Neural progenitor cell (in vitro differentiated cells): ENCODE results near the gene TMUB1. TPM values are rescaled to one million over a fixed set of nuclear protein-coding genes. Genes with fewer than 3 reads are reported as not detected.

Source experiments
- DNase-seq: peaks from one replicate; pipeline ENCODE4 v3.0.0-alpha.2; 2016; ENCODE audit warnings: low spot score
- H2AFZ ChIP-seq: fragments of 200-600 bp; sonication (generic); replicated peaks from 2 replicates; pipeline ENCODE4 v1.6.1; 2016; ENCODE audit warnings: antibody characterized with exemption
- H3F3A ChIP-seq: fragments of 200-600 bp; sonication (generic); 2 replicates; pipeline ENCODE4 v1.6.1; 2016; ENCODE audit warnings: antibody characterized with exemption, low read depth
- H3K27ac ChIP-seq: fragments of 200-600 bp; sonication (generic); 2 replicates; pipeline ENCODE4 v1.5.1; 2016; ENCODE audit warnings: mild to moderate bottlenecking
- H3K27me3 ChIP-seq: fragments of 200-600 bp; sonication (generic); 2 replicates; pipeline ENCODE4 v1.6.1; 2016; ENCODE audit warnings: mild to moderate bottlenecking, moderate library complexity
- H3K36me3 ChIP-seq: fragments of 200-600 bp; sonication (generic); 2 replicates; pipeline ENCODE4 v1.5.1; 2016
- H3K4me1 ChIP-seq: fragments of 200-600 bp; sonication (generic); 2 replicates; pipeline ENCODE4 v1.6.1; 2016; ENCODE audit warnings: mixed run types
- H3K4me2 ChIP-seq: fragments of 200-600 bp; sonication (generic); 2 replicates; pipeline ENCODE4 v1.6.1; 2016
- H3K4me3 ChIP-seq: fragments of 200-600 bp; sonication (generic); 2 replicates; pipeline ENCODE4 v1.5.1; 2016
- H3K79me2 ChIP-seq: fragments of 200-600 bp; sonication (generic); 2 replicates; pipeline ENCODE4 v1.6.1; 2016; ENCODE audit warnings: low read depth
- H3K9ac ChIP-seq: fragments of 200-600 bp; sonication (generic); 2 replicates; pipeline ENCODE4 v1.6.1; 2016
- H3K9me3 ChIP-seq: fragments of 200-600 bp; sonication (generic); 2 replicates; pipeline ENCODE4 v1.5.1; 2016; ENCODE audit warnings: low read depth
- H4K20me1 ChIP-seq: fragments of 200-600 bp; sonication (generic); 2 replicates; pipeline ENCODE4 v1.6.1; 2016; ENCODE audit warnings: low read depth
- H3K27ac Mint-ChIP-seq: 3 replicates; pipeline ENCODE4 v1.8.0; 2021; ENCODE audit warnings: mixed read lengths
- H3K27me3 Mint-ChIP-seq: 2 replicates; pipeline ENCODE4 v1.8.0; 2022; ENCODE audit warnings: low read depth, mild to moderate bottlenecking, inconsistent platforms, moderate library complexity, mixed read lengths; ENCODE audit not compliant: insufficient read depth
- H3K36me3 Mint-ChIP-seq: 3 replicates; pipeline ENCODE4 v1.8.0; 2021; ENCODE audit warnings: mixed read lengths
- H3K4me1 Mint-ChIP-seq: 3 replicates; pipeline ENCODE4 v1.8.0; 2021; ENCODE audit warnings: mixed read lengths
- H3K4me3 Mint-ChIP-seq: 3 replicates; pipeline ENCODE4 v1.8.0; 2021; ENCODE audit warnings: mild to moderate bottlenecking, moderate library complexity, mixed read lengths
- H3K9me3 Mint-ChIP-seq: 3 replicates; pipeline ENCODE4 v1.8.0; 2020; ENCODE audit warnings: mixed read lengths
- EZH2 ChIP-seq: fragments of 200-600 bp; sonication (generic); IDR thresholded peaks from 2 replicates; pipeline ENCODE4 v1.6.1; 2017; ENCODE audit warnings: antibody characterized with exemption, mild to moderate bottlenecking, moderate library complexity
- EZH2phosphoT487 ChIP-seq: fragments of 200-600 bp; sonication (generic); IDR thresholded peaks from 2 replicates; pipeline ENCODE4 v1.6.1; 2017; ENCODE audit warnings: antibody characterized with exemption
- total RNA-seq: library from RNA; depleted of rRNA; stranded (reverse); fragments of >200 nt; gene quantifications from 2 replicates; pipeline ENCODE4 v1.2.3, GENCODE V29; 2015; ENCODE audit warnings: low replicate concordance
- TF ChIP-seq, protein P1 (sequence below): fragments of 200-600 bp; sonication (generic); IDR thresholded peaks from 2 replicates; pipeline ENCODE4 v1.5.1; 2017; ENCODE audit warnings: antibody characterized with exemption, mild to moderate bottlenecking

Gene TMUB1
- total RNA-seq, 1 donor from 2014 or later: 6.0 TPM

DNA sequence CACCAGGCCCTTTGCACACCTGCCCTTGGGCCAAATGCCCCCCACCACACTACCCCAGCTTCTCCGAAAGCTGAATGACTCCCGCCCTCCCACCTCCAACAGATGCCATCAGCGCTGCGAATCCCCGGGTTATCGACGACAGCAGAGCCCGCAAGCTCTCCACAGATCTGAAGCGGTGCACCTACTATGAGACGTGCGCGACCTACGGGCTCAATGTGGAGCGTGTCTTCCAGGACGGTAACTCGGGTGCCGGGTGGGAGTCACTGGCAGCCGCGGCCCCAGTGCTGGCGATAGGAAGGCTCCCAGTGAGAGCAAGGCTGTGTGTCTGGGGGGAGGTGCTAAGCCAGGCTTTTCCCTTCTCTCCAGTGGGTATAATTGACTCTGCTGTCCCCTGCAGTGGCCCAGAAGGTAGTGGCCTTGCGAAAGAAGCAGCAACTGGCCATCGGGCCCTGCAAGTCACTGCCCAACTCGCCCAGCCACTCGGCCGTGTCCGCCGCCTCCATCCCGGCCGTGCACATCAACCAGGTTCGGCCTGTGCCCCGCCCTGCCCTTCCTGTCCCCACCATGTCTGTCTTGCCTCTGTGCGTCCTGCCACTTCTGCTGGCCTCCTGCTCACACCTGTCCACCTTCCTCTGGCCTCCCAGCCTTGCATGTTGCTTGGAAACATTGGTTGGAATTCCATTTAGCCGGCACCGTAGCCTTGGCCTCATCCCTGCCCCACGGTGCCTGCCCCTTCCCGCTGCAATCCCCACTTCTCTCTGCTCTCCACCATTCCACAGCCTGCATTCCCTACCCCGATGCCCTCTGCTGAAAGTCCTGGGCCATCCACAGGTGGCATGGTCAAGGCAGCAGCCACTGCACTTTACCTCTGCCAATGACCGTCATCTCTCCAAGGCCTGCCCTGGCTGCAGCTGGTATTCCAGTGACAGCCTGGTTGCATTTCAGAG lies 35.1 kb upstream of the TMUB1 start:
- H3K9me3 ChIP-seq: no peaks in the 10 kb centered on the region
- H2AFZ ChIP-seq: no peak overlapping the region
- no peak for TF ChIP-seq EZH2phosphoT487
- no peak for TF ChIP-seq EZH2
- TF ChIP-seq, protein P1, sequence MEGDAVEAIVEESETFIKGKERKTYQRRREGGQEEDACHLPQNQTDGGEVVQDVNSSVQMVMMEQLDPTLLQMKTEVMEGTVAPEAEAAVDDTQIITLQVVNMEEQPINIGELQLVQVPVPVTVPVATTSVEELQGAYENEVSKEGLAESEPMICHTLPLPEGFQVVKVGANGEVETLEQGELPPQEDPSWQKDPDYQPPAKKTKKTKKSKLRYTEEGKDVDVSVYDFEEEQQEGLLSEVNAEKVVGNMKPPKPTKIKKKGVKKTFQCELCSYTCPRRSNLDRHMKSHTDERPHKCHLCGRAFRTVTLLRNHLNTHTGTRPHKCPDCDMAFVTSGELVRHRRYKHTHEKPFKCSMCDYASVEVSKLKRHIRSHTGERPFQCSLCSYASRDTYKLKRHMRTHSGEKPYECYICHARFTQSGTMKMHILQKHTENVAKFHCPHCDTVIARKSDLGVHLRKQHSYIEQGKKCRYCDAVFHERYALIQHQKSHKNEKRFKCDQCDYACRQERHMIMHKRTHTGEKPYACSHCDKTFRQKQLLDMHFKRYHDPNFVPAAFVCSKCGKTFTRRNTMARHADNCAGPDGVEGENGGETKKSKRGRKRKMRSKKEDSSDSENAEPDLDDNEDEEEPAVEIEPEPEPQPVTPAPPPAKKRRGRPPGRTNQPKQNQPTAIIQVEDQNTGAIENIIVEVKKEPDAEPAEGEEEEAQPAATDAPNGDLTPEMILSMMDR: no peak
- H3K79me2 ChIP-seq: peaks cover 30% of the 10 kb centered on the region
- peaks cover 20% of the 10 kb centered on the region for H3F3A ChIP-seq
- H3K36me3 ChIP-seq: no peaks in the 10 kb centered on the region
- H3K36me3 Mint-ChIP-seq: peaks cover 12% of the 10 kb centered on the region
- peaks cover 18% of the 10 kb centered on the region for H3K4me1 Mint-ChIP-seq
- no peak overlapping the region for H3K9ac ChIP-seq
- no peak overlapping the region for H3K27ac Mint-ChIP-seq
- no peak overlapping the region for H3K4me2 ChIP-seq
- H3K4me3 Mint-ChIP-seq: peak overlapping the region; percentile 8
- H4K20me1 ChIP-seq: peaks cover 72% of the 10 kb centered on the region
- H3K27me3 Mint-ChIP-seq: peaks cover 5% of the 10 kb centered on the region
- peaks cover 18% of the 10 kb centered on the region for H3K4me1 ChIP-seq
- DNase-seq: no peak
- no peaks in the 10 kb centered on the region for H3K9me3 Mint-ChIP-seq
- H3K4me3 ChIP-seq: no peak overlapping the region
- H3K27me3 ChIP-seq: peaks cover 17% of the 10 kb centered on the region
- no peak overlapping the region for H3K27ac ChIP-seq

DNA sequence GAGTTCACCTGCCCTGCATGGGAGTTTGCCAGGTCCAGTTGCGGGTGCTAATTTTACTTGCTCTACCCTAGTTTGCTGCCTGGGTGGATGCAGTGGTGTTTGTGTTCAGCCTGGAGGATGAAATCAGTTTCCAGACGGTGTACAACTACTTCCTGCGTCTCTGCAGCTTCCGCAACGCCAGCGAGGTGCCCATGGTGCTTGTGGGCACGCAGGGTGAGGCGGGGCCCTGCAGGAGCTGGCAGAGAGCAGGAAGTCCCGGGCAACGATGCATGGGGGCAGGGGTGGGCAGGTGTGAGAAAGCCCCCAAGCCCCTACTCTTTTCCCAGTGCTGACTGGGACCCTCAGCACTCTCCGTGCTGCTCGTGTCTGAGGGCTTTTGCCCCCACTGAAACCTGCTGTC lies 34.3 kb upstream of the TMUB1 start:
- Histone ChIP-seq H3F3A (peaks cover 22% of the 10 kb centered on the region), H3K4me3 (no peak overlapping the region), H4K20me1 (peaks cover 76% of the 10 kb centered on the region), H3K9me3 (no peaks in the 10 kb centered on the region), H3K36me3 (no peaks in the 10 kb centered on the region), H3K4me1 (peaks cover 20% of the 10 kb centered on the region), H3K27ac (no peak overlapping the region), H3K4me2 (no peak overlapping the region), H3K9ac (no peak overlapping the region), H2AFZ (no peak overlapping the region), H3K79me2 (peaks cover 34% of the 10 kb centered on the region), H3K27me3 (peaks cover 17% of the 10 kb centered on the region)
- peaks cover 9% of the 10 kb centered on the region for H3K27me3 Mint-ChIP-seq
- peaks cover 12% of the 10 kb centered on the region for H3K36me3 Mint-ChIP-seq
- peaks cover 24% of the 10 kb centered on the region for H3K4me1 Mint-ChIP-seq
- no peaks in the 10 kb centered on the region for H3K9me3 Mint-ChIP-seq
- TF ChIP-seq EZH2phosphoT487 (no peak), EZH2 (no peak)
- TF ChIP-seq, protein P1: no peak
- no peak for DNase-seq
- H3K27ac Mint-ChIP-seq: no peak overlapping the region
- H3K4me3 Mint-ChIP-seq: no peak overlapping the region

DNA sequence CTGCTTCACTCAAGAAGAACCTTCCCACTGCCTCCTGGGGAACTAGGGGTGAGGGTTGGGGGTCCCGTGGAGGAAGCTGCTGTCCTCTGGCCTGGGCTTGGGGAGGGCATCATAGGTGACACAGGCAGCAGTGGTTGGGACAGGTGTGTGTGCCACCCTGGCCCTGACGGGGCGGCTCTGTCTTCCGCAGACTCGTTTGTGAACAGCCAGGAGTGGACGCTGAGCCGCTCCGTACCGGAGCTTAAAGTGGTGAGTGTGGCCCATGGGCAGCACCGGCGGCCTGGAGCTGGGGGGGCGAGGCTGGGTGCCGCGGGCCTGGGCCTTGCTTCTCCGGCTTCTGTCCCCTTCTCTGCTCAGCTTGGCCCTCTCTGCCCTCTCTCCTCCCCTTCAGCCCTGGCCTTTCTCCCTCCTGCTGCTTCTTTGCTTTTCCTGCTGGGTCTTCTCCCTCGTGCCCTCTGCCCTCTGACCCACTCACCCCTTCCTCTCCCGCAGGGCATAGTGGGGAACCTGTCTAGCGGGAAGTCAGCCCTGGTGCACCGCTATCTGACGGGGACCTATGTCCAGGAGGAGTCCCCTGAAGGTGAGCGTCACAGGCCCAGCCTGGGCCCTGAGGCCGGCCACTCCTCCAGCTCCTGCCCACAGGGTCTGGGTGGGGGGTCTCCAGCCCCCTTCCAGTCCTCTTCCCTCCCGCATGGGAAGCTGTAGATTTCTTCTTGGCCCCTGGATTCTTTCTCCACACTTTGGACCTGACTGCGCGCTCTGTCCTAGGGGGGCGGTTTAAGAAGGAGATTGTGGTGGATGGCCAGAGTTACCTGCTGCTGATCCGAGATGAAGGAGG lies 33.5 kb upstream of the TMUB1 start:
- peaks cover 17% of the 10 kb centered on the region for H3K27me3 ChIP-seq
- DNase-seq: no peak
- no peak overlapping the region for H3K9ac ChIP-seq
- H3K4me3 ChIP-seq: no peak overlapping the region
- Mint-ChIP-seq H3K4me3 (no peak overlapping the region), H3K27me3 (peaks cover 9% of the 10 kb centered on the region), H3K27ac (no peak overlapping the region), H3K4me1 (peaks cover 31% of the 10 kb centered on the region), H3K9me3 (no peaks in the 10 kb centered on the region), H3K36me3 (peaks cover 11% of the 10 kb centered on the region)
- no peak for TF ChIP-seq EZH2
- peaks cover 22% of the 10 kb centered on the region for H3F3A ChIP-seq
- H2AFZ ChIP-seq: no peak overlapping the region
- H3K79me2 ChIP-seq: peaks cover 42% of the 10 kb centered on the region
- peaks cover 83% of the 10 kb centered on the region for H4K20me1 ChIP-seq
- peaks cover 20% of the 10 kb centered on the region for H3K4me1 ChIP-seq
- no peak overlapping the region for H3K27ac ChIP-seq
- peak overlapping the region; percentile 78 for H3K4me2 ChIP-seq
- no peaks in the 10 kb centered on the region for H3K9me3 ChIP-seq
- H3K36me3 ChIP-seq: no peaks in the 10 kb centered on the region
